IMR-90 (cell line): ENCODE results near the gene PLPP3. TPM values are rescaled to one million over a fixed set of nuclear protein-coding genes. Genes with fewer than 3 reads are reported as not detected.

Source experiments
- ATAC-seq: fragments of 200-7000 bp; cut with Tn5 transposase; 2 replicates; pipeline ENCODE4 v1.9.1; 2020; ENCODE audit warnings: low read depth, mild to moderate bottlenecking, moderate library complexity
- BruUV-seq: library from RNA; stranded (reverse); fragments of 400-500 nt; replicated peaks from 2 replicates; lab custom pipeline; 2021; lab: Mats Ljungman, UMichigan
- CTCF ChIA-PET: fragments of 300-600 bp; formaldehyde crosslinking; extraction: SDS; loops from one replicate; lab custom pipeline; 2021; ENCODE audit warnings: antibody characterized with exemption; lab: Yijun Ruan, JAX
- POLR2A ChIA-PET: fragments of 300-600 bp; sonication (Branson Sonifier 250); formaldehyde crosslinking; loops from one replicate; lab custom pipeline; 2022; ENCODE audit warnings: antibody characterized with exemption; ENCODE audit not compliant: unreplicated experiment; lab: Charles Lee
- DNase-seq: peaks from one replicate; pipeline ENCODE4 v3.0.0; 2013
- H2AFZ ChIP-seq: replicated peaks from 2 replicates; pipeline ENCODE3; 2013; ENCODE audit warnings: low read length, mild to moderate bottlenecking; ENCODE audit not compliant: poor library complexity
- H2AK5ac ChIP-seq: 2 replicates; pipeline ENCODE4 v1.6.1; 2013; ENCODE audit warnings: low read depth, low read length, inconsistent platforms
- H2AK9ac ChIP-seq: replicated peaks from 2 replicates; pipeline ENCODE3; 2013; ENCODE audit warnings: mild to moderate bottlenecking, low read depth, low read length, moderate library complexity; ENCODE audit not compliant: poor library complexity
- H2BK120ac ChIP-seq: 2 replicates; pipeline ENCODE4 v1.6.1; 2013; ENCODE audit warnings: low read depth, low read length, inconsistent platforms
- H2BK15ac ChIP-seq: 3 replicates; pipeline ENCODE4 v1.6.1; 2013; ENCODE audit warnings: low read depth, low read length, inconsistent platforms
- H2BK20ac ChIP-seq: 2 replicates; pipeline ENCODE4 v1.6.1; 2013; ENCODE audit warnings: low read depth, mild to moderate bottlenecking, inconsistent platforms, low read length, moderate library complexity
- H2BK5ac ChIP-seq: 2 replicates; pipeline ENCODE4 v1.6.1; 2013; ENCODE audit warnings: mild to moderate bottlenecking, low read depth, low read length, inconsistent platforms; ENCODE audit not compliant: poor library complexity, severe bottlenecking
- H3K14ac ChIP-seq: replicated peaks from 2 replicates; pipeline ENCODE4 v1.6.1; 2013; ENCODE audit warnings: low read depth, low read length, inconsistent platforms
- H3K18ac ChIP-seq: 2 replicates; pipeline ENCODE4 v1.6.1; 2013; ENCODE audit warnings: low read depth, low read length, control low read depth
- H3K23ac ChIP-seq: 2 replicates; pipeline ENCODE4 v1.6.1; 2013; ENCODE audit warnings: low read depth, low read length, inconsistent platforms
- H3K27ac ChIP-seq: 2 replicates; pipeline ENCODE4 v1.5.1; 2013; ENCODE audit warnings: mild to moderate bottlenecking, control low read depth, low read length; ENCODE audit not compliant: insufficient read depth
- H3K27me3 ChIP-seq: 2 replicates; pipeline ENCODE4 v1.6.1; 2013; ENCODE audit warnings: low read length; ENCODE audit not compliant: control insufficient read depth, insufficient read depth
- H3K36me3 ChIP-seq: 2 replicates; pipeline ENCODE4 v1.6.1; 2013; ENCODE audit warnings: low read length, mixed read lengths; ENCODE audit not compliant: control insufficient read depth, insufficient read depth
- H3K4ac ChIP-seq: 2 replicates; pipeline ENCODE4 v1.6.1; 2013; ENCODE audit warnings: low read depth, low read length, inconsistent platforms
- H3K4me1 ChIP-seq: 2 replicates; pipeline ENCODE4 v1.6.1; 2013; ENCODE audit warnings: low read length, mixed read lengths; ENCODE audit not compliant: control insufficient read depth, insufficient read depth
- H3K4me2 ChIP-seq: 2 replicates; pipeline ENCODE4 v1.6.1; 2013; ENCODE audit warnings: low read depth, mild to moderate bottlenecking, control low read depth, low read length, moderate library complexity
- H3K4me3 ChIP-seq: 2 replicates; pipeline ENCODE4 v1.5.1; 2013; ENCODE audit warnings: low read depth, mild to moderate bottlenecking, control low read depth, low read length, moderate library complexity; ENCODE audit not compliant: insufficient read depth
- H3K56ac ChIP-seq: 2 replicates; pipeline ENCODE4 v1.6.1; 2013; ENCODE audit warnings: low read length, inconsistent platforms; ENCODE audit not compliant: insufficient read depth; ENCODE audit errors: extremely low read depth
- H3K79me1 ChIP-seq, 2 experiments: 2 replicates each; pipeline ENCODE4 v1.6.1; 2013; ENCODE audit warnings: low read length in 2 of 2, inconsistent platforms in 1 of 2, low read depth in 1 of 2
- H3K9ac ChIP-seq: 2 replicates; pipeline ENCODE4 v1.6.1; 2013; ENCODE audit warnings: low read depth, low read length, control low read depth
- H3K9me1 ChIP-seq: 2 replicates; pipeline ENCODE4 v1.6.1; 2013; ENCODE audit warnings: low read length, inconsistent platforms; ENCODE audit not compliant: insufficient read depth
- H3K9me3 ChIP-seq: 2 replicates; pipeline ENCODE4 v1.6.1; 2013; ENCODE audit warnings: low read length; ENCODE audit not compliant: control insufficient read depth, insufficient read depth
- H4K20me1 ChIP-seq: 2 replicates; pipeline ENCODE4 v1.6.1; 2013; ENCODE audit warnings: low read length, inconsistent platforms; ENCODE audit not compliant: insufficient read depth
- H4K5ac ChIP-seq: 2 replicates; pipeline ENCODE4 v1.6.1; 2013; ENCODE audit warnings: mild to moderate bottlenecking, low read depth, low read length, control low read depth
- H4K8ac ChIP-seq, 2 experiments: 2 replicates each; pipeline ENCODE4 v1.6.1; 2013; ENCODE audit warnings: low read depth in 2 of 2, low read length in 2 of 2, control low read depth in 1 of 2, inconsistent platforms in 1 of 2
- H4K91ac ChIP-seq: 2 replicates; pipeline ENCODE4 v1.6.1; 2013; ENCODE audit warnings: low read depth, low read length, inconsistent platforms; ENCODE audit not compliant: insufficient read depth
- CEBPB ChIP-seq: IDR thresholded peaks from 2 replicates; pipeline ENCODE4 v1.6.1; 2012; ENCODE audit warnings: low read depth, low read length, improper control_type of control experiment
- FOS ChIP-seq: fragments of 150-350 bp; IDR thresholded peaks from 2 replicates; pipeline ENCODE4 v1.6.1; 2016; ENCODE audit warnings: low read depth, low read length
- NFE2L2 ChIP-seq: fragments of 150-350 bp; IDR thresholded peaks from 2 replicates; pipeline ENCODE4 v1.6.1; 2016; ENCODE audit warnings: low read depth, mild to moderate bottlenecking, low read length
- POLR2A ChIP-seq: IDR thresholded peaks from 2 replicates; pipeline ENCODE4 v1.6.1; 2012; ENCODE audit warnings: mild to moderate bottlenecking, low read depth, low read length
- WGBS, 2 experiments: methylation state at CpG; one replicate each; pipeline versions ENCODE4 v1.1.5 to v1.1.7; 2013; ENCODE audit warnings: missing lambda C conversion rate in 2 of 2; ENCODE audit not compliant: insufficient read length in 1 of 2; ENCODE audit errors: extremely low coverage in 2 of 2; 5-methylcytosine and 5-hydroxymethylcytosine counted together
- dilution Hi-C: fragments of 300-500 bp; cut with HindIII; formaldehyde crosslinking; loops from one replicate; pipeline ENCODE4 v1.14.3; 2018; ENCODE audit warnings: low sequenced_read_pairs; ENCODE audit not compliant: unreplicated experiment
- in situ Hi-C: fragments of 300-500 bp; cut with MboI; formaldehyde crosslinking; loops from 3 replicates; pipeline ENCODE4 v1.14.3; 2019; ENCODE audit warnings: low sequenced_read_pairs, inconsistent platforms, mixed read lengths
- intact Hi-C: fragments of 100-400 bp; cut with micrococcal nuclease; formaldehyde crosslinking; loops from 2 replicates; pipeline ENCODE4 v1.10.0; 2022
- polyA plus RNA-seq, 3 experiments: library from polyadenylated mRNA; depleted of rRNA; stranded (reverse); fragments of >200 nt; gene quantifications; 2 replicates each; pipeline ENCODE4 v1.2.3, GENCODE V29; 2012; ENCODE audit warnings: low replicate concordance in 1 of 3
- total RNA-seq: library from RNA; depleted of rRNA; stranded (reverse); fragments of >200 nt; gene quantifications from 2 replicates; pipeline ENCODE4 v1.2.3, GENCODE V29; 2012
- TF ChIP-seq, protein P1 (sequence below): fragments of 150-350 bp; IDR thresholded peaks from 2 replicates; pipeline ENCODE4 v1.6.1; 2017; ENCODE audit warnings: mild to moderate bottlenecking, antibody characterized with exemption, low read length, low read depth

The PLPP3 gene
- total and polyA plus RNA-seq, 2 of the 4 experiments (the other 2 are of a cell fraction), result 49.9 to 56.6 TPM

DNA sequence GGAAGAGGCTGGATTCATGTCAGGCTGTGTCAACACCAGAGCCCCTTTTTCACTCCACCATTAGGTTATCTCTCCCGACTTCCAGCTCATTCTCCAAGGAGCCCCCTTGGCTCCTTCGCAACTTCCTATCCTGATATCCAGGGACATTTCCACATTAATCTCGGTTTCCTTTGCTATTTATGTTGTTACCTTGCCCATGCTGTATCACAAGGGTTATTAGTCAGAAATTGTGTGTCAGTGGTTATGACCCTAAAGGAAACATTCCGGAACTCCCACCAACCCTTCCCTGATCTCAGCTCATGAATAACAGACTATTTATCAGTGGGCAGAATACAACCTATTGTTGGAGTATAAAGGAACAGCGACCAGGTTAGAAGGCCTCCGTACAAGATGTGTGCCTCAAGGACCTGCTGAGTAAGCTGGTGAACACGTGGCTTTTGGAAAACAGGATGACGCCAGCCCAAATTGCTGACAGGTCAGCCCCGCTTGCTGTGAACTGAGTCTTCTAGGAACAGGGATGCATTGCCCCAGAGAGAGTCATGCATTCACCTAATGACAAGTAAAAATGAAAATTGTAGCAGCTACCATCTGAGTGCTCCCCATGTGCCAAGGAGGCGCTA, 121.5 kb downstream of the PLPP3 start (continued):
- TF ChIP-seq FOS, result no peak
- TF ChIP-seq, protein P1, sequence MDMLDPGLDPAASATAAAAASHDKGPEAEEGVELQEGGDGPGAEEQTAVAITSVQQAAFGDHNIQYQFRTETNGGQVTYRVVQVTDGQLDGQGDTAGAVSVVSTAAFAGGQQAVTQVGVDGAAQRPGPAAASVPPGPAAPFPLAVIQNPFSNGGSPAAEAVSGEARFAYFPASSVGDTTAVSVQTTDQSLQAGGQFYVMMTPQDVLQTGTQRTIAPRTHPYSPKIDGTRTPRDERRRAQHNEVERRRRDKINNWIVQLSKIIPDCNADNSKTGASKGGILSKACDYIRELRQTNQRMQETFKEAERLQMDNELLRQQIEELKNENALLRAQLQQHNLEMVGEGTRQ, result no peak
- TF ChIP-seq NFE2L2, result no peak

DNA sequence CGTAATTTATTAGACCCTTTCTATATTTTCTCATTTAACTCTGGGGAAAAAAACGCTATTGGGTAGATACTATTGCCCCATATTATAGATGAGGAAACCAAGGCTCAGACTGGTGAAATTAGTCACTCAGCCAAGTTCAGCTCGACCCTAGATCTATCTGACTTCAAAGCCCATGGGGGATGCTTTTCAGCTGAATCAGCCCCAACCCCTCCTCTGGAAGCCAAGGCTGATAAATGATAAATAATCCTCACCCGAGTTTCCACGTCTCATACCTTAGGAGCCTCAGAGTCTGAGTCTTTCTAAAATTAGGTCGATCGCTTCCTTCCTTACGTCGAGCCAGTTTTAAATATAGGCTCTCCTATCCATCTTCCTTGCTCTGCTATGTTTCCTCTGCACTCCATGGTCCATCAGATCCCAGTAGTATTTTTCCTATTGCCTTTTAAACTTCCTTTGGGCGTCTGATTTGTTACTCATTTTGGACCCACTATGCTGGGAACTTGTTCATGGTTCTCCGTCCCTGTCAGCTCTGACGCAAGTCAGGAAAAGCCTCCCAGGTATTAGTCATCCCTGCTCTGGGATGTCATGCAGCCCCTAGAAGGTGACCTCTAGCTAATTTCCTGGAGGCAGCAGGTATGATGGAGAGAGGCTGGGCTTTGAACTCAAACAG, 122.8 kb downstream of the PLPP3 start:
- Histone ChIP-seq H2BK5ac (no peak overlapping the region), H3K23ac (no peak overlapping the region), H4K5ac (no peak overlapping the region), H3K4me3 (no peak overlapping the region), H3K9me3 (no peaks in the 10 kb centered on the region), H3K36me3 (no peaks in the 10 kb centered on the region), H3K14ac (no peak overlapping the region), H2AK5ac (no peak overlapping the region), H2AK9ac (no peak overlapping the region), H4K8ac (no peak overlapping the region; a peak in 1 of 4 replicates), H3K4ac (no peak overlapping the region), H2AFZ (no peak overlapping the region), H3K4me2 (no peak overlapping the region), H3K9me1 (no peaks in the 10 kb centered on the region), H3K27ac (no peak overlapping the region), H3K56ac (no peak overlapping the region), H4K91ac (no peak overlapping the region), H3K18ac (no peak overlapping the region), H2BK20ac (no peak overlapping the region), H3K27me3 (no peaks in the 10 kb centered on the region), H4K20me1 (no peaks in the 10 kb centered on the region), H3K9ac (no peak overlapping the region), H2BK120ac (no peak overlapping the region), H3K79me1 (no peaks in the 10 kb centered on the region), H2BK15ac (no peak overlapping the region), H3K4me1 (peaks cover 3% of the 10 kb centered on the region; the same call in 1 of the 2 replicates)
- ATAC-seq (no peak), DNase-seq (peak; percentile 84)
- TF ChIP-seq FOS (0 out of 2 replicates have a peak, but pooled peaks have one; percentile 16), CEBPB (peak; percentile 37; the same call in 1 of the 2 replicates), POLR2A (no peak)
- in situ Hi-C loops, result no loop called here
- CTCF ChIA-PET, result no interaction called here
- intact Hi-C loops, result no loop called here
- POLR2A ChIA-PET, result no interaction called here
- dilution Hi-C loops, result no loop called here
- 53% methylated on average over 5 of the region's 12 CpGs; no CpG with 5 or more reads in 1 of the 2 experiments for WGBS, 2 experiments
- BruUV-seq, result no TSS peak
